Activated CD4-positive, CD25-positive, alpha-beta regulatory T cell treated with anti-CD3 and anti-CD28 coated beads, Interleukin-2, amount 50 U/mL, for 24 hours (primary cell): ENCODE measurements around the gene TPM4.

Experiments used
- ATAC-seq, 2 donors: fragments of 150-1000 bp; cut with Tn5 transposase; one replicate each; pipeline ENCODE4 v1.10.0; 2021; ENCODE audit warnings: mild to moderate bottlenecking in 1 of 2, moderate library complexity in 1 of 2

Gene TPM4

DNA sequence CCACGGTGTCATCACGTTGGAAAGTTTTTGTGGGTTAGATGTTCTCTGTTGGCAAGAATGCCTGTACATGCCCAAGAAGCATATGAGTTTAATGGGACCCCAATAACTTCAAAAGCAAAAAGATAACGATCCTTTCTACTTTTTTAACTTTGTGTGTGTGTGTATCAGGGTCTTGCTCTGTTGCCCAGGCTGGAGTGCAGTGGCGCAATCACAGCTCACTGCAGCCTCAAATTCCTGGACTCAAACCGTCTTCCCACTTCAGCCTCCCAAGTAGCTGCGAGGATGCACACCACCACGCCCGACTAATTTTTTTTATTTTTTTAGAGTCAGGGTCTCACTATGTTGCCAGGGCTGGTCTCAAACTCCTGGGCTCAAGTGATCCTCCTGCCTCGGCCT is 34.3 kb upstream of the TPM4 start:
- ATAC-seq: no peak

DNA sequence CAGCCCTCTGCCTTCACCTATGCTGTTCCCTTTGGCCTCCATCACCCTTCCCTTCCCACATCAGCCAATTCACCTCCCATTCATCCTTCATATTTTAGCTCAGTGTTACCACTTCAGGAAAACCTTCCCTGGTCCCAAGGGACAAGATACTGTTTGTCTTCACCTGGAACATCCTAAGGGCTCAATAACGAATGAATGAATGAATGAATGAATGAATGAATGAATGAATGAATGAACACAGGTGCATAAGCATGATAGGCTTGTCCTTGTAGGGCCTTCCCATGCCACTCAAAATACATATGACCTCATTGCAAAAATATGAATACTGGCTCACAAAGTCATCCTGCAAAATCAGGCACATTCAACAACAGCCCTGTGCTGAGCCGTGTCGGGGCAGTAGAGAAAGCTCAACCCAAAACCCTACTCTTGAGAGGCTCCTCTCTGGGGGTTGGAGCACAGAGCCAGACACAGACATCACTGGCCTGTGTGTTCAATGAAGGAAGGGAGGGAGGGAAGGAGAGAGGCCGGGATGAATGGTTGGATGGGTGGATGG is 33.7 kb upstream of the TPM4 start:
- ATAC-seq: no peak

DNA sequence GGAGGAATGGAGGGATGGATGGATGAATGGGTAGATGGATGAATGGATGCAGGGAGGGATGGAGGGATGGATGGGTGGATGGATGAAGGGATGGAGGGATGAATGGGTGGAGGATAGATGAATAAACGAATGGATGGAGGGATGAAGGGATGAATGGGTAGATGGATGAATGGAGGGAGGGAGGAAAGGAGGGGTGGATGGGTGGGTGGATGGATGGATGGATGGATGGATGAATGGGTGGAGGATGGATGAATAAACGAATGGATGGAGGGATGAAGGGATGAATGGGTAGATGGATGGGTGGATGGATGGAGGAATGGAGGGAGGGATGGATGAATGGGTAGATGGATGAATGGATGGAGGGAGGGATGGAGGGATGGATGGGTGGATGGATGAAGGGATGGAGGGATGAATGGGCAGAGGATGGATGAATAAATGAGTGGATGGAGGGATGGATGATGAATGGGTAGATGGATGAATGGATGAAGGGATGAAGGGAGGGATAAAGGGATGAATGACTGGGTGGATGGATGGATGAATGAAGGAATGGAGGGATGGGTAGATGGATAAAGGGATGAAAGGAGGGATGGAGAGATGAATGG is 33.0 kb upstream of the TPM4 start:
- ATAC-seq: no peak

DNA sequence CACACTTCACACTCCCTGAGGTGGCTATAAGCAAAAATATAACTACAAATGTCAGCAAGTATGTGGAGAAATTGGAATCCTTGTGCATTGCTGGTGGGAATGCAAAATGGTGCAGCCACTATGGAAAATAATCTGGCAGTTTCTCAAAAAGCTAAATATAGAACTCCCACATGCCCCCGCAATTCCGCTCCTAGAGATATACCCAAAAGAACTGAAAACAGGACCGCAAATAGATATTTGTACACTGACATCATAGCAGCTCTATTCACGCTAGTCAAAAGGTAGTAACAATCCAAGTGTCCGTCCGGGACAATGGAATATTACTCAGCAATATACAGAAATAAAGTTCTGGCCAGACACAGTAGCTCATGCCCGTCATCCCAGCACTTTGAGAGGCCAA is 31.5 kb upstream of the TPM4 start:
- no peak for ATAC-seq

DNA sequence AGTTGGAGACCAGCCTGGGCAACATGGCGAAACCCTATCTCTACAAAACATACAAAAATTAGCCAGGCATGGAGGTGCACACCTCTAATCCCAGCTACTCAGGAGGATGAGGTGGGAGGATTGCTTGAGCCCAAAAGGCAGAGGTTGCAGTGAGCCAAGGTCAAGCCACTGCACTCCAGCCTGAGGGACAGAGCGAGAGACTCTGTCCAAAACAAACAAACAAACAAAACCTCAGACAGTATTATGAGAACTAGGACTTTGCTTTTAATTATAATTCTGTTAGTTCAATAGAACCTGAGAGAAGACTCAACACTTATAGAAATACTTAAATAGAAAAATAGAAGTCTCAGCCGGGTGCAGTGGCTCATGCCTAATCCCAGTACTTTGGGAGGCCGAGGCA is 31.1 kb upstream of the TPM4 start:
- no peak for ATAC-seq

DNA sequence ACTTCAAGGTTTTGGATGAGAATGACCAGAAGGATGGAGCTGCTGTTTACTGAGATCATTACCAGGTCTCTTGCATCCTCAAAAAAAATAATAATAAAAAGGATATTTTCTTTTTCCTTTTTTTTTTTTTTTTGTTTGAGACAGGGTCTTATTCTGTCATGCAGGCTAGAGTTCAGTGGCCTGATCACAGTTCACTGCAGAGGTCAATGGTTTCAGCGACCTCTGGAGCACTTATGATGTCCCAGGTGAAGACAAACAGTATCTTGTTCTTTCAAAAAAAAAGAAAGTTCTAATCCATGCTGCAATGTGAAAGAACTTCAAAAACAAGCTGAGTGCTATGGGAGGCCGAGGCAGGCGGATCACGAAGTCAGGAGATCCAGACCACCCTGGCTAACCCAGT is 30.4 kb upstream of the TPM4 start:
- no peak for ATAC-seq

DNA sequence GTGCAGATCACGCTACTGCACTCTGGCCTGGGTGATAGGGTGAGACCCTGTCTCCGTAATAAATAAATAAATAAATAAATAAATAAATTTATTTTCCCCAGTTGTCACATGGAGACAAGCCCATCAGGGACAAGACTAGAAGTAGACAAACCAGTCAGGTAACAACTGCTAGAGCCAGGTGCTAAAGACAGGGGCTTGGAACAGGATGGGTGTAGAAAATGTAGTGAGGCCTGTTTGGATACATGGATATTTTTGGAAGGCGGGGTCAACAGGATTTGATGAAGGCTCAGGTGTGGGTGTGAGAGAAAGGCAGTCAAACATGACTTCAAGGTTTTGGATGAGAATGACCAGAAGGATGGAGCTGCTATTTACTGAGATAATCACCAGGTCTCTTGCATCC is 27.7 kb upstream of the TPM4 start:
- ATAC-seq: no peak

DNA sequence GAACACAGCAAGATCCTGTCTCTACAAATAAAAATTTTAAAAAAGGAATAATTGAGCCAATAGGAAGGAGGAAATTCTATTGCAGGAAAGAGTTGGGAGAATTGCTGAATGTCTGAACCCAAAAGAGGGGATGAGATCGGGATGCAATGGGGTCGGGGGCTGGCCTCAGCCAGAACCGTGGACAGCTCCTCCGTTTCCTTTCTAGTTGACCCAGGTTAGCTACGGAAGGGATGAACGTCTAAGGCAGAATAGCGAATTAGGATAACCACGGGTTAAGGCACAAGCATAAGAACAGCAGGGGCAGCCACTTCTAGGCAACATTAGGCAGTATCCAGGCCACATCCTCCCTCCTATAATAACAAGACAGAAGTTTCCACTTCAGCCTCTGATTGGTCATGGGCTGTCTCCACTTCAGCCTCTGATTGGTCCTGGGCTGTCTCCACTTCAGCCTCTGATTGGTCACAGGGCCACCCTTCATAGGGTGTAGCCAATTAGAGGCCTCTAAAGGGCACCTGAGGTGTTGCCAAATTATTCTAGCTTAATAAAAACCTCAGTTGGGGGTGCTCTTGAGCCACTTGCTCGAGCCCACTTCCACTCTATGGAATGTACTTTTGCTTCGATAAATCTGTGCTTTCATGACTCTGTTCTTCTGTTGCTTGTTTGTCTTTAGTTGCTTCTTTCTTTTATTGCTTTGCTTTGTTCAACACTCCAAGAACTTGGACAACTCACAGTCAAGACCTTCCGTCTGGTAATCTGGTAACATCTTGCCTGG is 24.9 kb upstream of the TPM4 start:
- ATAC-seq: peak; percentile 99

DNA sequence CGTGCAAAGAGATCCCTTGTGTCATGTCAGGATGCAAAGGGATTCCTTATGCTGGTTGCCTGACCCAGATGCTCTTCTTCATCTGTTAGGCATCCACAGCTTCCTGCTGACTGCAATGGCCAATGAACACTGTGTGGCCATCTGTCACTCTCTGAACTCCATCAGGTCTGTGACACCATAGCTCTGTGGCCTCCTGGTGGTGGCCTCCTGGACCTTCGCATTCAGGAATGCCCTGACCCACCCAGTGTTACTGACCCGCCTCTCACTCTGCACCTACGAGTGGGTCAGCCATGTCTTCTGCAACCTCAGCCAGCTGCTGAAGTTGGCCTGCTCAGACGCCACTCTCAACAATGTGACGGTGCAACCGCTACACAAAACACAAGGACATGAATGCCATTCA is 23.9 kb upstream of the TPM4 start:
- no peak for ATAC-seq

DNA sequence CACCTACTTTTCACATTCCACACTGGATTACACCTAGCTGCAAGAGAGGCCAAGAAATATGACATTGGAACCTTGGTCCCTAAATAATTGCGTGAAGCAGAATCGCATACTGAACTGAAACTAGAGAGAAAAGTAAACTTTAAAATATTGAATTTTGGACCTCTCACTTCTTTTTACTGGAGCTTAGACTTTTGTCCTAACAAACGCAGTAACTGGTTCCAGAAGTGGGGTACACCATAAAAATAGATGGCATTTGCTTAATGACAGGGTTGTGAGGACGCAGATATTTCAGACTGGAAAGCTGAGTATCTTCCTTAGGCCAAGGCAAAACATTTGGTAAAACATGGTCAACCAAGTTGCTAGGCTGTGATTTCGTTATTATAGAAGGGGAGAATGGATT is 19.2 kb upstream of the TPM4 start:
- ATAC-seq: no peak

DNA sequence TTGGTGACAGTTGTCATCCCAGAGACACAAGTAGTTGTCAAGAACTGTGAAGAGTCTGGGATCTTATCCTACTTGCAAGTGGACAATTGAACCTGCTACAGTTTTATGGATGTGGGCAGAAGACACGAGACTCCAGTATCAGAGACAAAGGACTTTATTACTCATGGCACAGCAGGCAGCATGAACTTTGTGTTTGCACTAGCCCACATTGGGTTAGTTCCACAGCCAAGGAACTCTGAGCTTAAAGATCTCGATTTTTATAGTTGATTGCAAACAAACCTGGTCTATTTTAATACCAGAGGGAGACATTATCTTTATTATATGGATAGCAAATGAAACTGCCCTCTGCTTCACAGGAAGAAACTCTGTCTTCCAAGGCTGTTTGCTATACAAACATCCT is 16.0 kb upstream of the TPM4 start:
- no peak for ATAC-seq

DNA sequence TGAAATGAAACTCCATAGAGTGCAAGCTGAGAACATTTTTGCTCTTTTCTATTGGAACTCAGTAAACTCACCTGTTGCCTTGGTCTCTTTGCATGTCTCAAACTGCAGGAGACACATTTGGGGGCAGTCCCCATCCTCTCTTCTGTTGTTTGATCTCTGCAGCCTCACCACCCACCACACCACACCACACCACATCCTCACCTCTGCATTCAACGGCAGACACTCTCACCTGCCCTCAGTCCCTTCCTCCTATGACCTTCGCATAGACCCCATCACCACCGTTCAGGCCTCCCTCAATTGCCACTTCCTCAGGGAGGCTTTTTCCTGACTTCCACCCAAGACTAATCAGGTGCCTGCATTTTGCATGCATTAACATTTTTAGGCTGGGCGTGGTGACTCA is 14.4 kb upstream of the TPM4 start:
- ATAC-seq: peak; percentile 40 to 44

DNA sequence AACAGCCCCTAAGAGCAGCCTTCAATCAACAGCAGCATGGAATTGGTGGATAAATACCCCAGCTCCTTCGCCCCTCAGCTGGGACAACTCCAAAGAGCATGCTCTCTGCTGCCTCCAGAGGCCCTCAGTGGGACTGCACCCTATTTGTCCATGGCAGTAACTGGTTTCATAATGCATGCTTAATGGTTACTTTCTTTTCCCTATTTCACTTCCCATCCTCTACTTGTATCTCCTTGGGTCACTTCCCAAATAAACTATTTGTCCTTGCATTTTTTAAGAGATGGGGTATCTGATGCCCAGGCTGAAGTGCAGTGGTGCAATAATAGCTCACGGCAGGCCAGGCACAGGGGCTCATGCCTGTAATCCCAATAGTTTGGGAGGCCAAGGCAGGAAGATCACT is 13.5 kb upstream of the TPM4 start:
- peak; percentile 41 to 61 for ATAC-seq

DNA sequence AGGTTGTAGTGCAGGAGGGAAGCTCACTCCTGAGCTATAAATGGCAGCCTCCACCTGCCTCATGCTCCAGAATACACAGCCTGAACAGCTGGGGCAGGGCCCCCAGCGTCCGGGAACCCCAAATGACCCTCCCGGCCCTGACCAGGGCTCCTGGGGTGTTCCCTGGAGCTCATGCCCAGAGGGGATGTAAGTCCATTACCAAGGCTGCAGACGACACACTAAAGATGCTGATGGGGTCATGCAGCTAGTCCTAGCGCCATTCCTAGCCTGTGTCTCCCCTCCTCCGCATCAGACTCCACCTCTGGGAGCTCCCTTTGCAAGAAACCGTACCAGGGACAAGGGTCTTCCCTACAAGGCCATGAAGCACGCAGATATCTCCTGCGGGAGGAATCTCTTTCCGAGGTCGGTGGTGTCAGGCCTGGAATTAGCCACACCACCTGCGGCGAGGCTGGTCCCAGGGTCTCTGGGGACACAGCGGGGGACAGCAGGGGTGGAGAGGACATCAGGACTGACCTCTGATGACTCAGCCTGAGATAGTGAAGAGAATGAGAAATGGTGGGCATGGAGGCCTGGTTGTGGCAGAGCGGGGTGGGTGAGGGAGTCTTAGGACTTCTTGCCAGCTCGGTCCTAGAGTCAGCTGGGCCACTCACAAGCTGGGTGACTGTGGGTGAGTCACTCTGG is 11.9 kb upstream of the TPM4 start:
- ATAC-seq: no peak

DNA sequence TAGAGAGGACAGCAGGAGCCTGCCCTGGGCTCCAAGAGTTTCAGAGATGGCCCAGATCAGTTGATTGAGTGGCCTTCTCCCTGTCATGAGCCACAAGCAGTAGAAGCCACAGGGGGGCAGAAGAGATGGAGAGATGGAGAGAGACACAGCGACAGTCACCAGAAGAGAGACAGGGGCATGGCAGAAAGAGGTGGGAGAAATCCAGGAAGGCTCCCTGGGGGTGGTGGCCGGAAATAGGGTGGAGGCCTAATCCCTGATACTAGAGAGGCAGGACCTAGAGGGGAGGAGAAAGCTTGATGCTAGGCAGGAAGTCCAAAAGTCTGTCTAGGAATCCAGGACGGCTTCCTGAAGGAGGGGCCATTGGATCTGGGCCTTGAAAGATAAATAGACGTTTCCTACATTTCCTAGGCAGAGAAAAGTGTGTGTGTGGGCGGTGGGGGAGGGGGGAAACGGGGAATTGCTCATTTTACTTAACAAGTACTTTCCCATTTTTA is 9.6 kb upstream of the TPM4 start:
- ATAC-seq: no peak

DNA sequence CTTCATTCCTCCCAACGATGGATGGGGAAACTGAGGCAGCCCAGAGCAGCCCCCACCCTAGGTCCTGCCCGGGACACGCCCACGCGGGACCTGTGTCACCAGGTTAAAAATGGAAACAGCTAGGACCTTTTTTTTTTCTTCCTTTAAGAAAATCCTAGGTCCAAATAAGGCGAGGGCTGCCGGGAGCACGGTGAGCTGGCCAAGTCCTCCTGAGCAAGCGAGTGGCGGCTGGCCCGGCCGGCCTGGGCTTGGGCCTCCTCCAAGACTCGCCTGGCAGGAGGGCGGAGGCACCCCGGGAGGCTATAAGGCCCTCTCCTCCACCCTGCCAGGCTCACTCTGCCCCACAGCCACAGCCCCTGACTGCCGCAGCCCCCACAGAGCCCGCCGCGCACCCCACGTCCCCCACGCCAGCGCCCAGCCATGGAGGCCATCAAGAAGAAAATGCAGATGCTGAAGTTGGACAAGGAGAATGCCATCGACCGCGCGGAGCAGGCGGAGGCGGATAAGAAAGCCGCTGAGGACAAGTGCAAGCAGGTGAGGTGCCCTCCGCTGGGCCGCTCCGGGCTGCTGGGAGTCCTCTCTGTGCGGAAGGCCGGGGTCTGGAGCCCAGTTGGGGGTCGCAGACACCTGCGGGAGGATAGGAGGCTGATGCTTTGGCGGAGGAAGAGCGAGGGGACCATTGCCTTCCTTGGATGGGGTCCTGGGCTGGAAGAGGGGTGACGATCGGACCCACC is 8.9 kb upstream of the TPM4 start:
- no peak for ATAC-seq

DNA sequence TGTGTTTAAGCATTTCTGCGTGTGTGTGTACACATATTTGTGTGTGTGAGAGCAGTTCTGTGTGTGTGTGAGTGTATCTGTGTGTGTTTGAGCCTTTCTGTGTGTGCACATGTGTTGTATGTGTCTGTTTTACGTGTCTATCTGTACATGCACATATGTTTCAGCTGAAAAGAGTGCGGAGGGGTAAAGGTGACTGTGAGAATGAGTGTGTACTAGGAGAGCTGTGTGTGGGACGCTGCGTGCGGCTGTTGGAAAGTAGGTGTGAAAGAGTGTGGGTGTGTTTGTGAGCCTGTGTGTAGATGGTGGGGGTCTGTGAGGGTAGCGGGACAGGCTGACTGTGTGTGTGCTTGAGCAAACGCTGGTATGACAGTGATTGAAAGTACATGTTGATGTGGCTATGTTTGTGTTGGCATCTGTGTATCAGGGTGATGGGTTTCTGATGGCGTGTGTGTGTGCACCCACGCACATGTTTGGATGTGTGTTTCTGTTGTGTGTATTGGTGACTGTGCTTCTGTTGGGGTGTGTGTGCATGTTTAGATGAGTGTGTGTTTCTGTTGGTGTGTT is 7.5 kb upstream of the TPM4 start:
- no peak for ATAC-seq

DNA sequence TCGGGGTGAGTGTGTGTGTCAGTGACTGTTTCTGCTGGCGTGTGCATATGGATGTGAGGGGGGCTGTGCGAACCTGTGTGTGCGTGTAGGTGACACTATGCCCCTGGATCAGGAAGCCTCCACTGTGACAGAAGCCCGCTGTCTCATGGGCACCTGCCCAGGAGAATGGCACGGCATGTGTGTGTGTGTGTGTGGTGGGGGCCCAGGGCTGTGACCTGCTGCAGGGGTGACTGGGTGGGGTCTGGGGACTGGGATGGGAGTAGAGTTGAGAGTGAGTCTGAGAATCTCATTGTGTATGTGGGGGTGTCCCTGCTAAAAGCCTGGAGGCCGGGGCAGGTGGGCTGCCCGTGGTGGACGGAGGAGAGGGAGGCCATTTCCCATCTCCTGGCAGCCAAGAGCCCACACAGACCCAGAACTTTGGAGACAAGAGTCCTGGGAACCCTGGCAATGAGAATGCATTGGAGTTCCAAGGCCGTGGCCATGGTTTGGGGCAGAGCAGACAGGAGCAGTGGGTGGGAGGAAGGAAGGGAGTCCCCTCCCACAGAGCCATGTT is 6.4 kb upstream of the TPM4 start:
- peak in 1 of 2 donors; percentile 2 for ATAC-seq

DNA sequence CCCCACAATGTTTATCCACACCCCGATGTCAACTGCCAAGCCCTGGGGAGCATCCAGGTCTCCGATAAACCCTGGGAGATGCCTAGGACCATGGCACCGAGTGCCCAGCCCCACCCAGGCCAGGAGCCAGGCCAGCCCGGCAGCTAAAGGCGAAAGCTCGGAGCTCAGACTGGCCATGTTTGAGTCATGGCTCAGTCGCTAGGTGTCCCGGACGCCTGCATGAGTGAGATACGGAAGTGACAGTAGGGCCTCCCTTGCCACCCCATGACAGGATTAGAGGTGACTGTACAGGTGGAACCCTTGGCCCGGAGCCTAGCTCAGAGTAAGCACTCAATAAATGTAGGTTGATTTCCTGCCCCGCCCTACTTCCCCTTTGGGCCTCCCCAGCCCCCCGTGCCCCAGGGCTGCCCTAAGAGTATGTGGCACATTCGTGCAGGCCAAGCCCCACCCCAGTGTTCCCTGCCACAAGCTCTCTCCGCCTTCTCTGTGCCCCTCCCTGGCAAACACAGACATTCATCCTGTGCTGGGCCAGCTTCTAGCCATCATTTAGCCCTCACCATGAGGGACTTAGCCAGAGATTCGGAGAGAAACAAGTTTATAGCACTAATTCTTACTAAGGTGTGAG is 5.8 kb upstream of the TPM4 start:
- ATAC-seq: peak; percentile 98 to 99

DNA sequence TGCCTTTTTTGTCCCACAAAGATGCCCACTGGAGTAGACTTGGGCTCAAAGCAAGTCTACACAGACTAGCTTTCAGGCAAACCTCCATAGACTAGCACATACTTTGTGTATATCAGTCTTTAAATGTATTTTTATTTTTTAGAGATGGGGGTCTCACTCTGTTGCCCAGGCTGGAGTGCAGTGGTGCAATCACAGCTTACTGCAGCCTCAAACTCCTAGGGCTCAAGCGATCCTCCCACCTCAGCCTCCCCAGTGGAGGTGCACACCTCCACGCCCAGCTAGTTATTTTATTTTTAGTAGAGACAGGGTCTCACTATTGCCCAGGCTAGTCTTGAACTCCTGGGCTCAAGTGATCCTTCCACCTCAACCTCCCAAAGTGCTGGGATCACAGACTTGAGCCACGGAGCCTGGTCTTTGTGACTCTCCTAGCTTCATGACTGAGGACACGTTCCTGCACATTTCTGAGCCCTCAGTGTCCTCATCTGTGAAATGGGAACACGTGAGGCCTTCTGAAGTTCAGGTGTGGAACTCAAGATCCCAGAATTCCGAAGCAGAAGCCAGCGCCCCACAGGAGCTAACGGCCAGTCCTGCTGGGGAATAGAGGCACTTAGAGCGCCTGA is 5.1 kb upstream of the TPM4 start:
- ATAC-seq: no peak

DNA sequence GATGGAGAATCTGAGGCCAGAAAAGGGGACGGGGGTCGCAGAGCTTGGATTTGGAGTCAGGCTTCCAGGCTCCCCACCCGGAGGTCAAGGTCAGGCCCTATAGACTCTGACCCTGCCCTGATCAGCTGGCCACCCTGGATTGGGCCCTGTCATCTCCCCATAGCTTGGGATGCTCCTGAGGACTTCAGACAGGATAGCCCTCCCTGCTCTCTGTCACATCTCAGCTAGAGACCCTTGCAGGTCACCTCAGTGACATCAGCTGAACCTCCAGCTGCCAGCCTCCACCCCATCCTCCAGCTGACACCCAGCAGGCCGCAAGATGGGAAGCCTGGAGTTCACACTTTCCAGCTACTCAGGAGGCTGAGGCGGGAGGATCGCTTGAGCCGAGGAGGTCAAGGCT is 2.8 kb upstream of the TPM4 start:
- ATAC-seq: no peak
